IMR-90 (cell line): Measurements from ENCODE around the gene RHBDL3.
"Not testable (repeated sequence)": the region's sequence is repeated elsewhere in the genome, so short reads cannot be mapped to it uniquely, and the experiment has no call there.

ENCODE experiments used
- BHLHE40 ChIP-seq: fragments of 150-350 bp; IDR thresholded peaks from 2 replicates; pipeline ENCODE4 v1.6.1; 2016; ENCODE audit warnings: mild to moderate bottlenecking, low read depth, low read length
- CTCF ChIP-seq: conservative IDR thresholded peaks from 2 replicates; pipeline ENCODE4 v1.5.1; 2012; ENCODE audit warnings: mild to moderate bottlenecking, low read depth, low read length, improper control_type of control experiment
- ELK1 ChIP-seq: fragments of 150-350 bp; IDR thresholded peaks from 2 replicates; pipeline ENCODE4 v1.6.1; 2016; ENCODE audit warnings: low read depth, mild to moderate bottlenecking, low read length, moderate library complexity, borderline replicate concordance
- MXI1 ChIP-seq: IDR thresholded peaks from 2 replicates; pipeline ENCODE4 v1.6.1; 2012; ENCODE audit warnings: low read depth, mild to moderate bottlenecking, low read length, moderate library complexity, borderline replicate concordance
- POLR2A ChIP-seq: IDR thresholded peaks from 2 replicates; pipeline ENCODE4 v1.6.1; 2012; ENCODE audit warnings: mild to moderate bottlenecking, low read depth, low read length

- TF ChIP-seq CTCF, MXI1, ELK1, POLR2A, BHLHE40: not testable (repeated sequence)
Measured at GRCh38 chr17:32352734-32353133, 87.1 kb downstream of the RHBDL3 start.
